Measurements from ENCODE around the gene SMIM10. TPM values are rescaled to one million over a fixed set of nuclear protein-coding genes. Genes with fewer than 3 reads are reported as not detected.
A peak's percentile ranks its signal among the peaks of the same experiment; 100 is the strongest.
"Not testable (repeated sequence)": the region's sequence is repeated elsewhere in the genome, so short reads cannot be mapped to it uniquely, and the experiment has no call there.

Gene SMIM10
- total RNA-seq (2022) (not detected in 2 replicates), Bru-seq, nascent RNA (not detected), BruChase-seq, experiment 1, labeled RNA remaining after a 6-hour chase (not detected), BruChase-seq, experiment 2, labeled RNA remaining after a 2-hour chase (not detected)
- long read RNA-seq: 0 reads

DNA sequence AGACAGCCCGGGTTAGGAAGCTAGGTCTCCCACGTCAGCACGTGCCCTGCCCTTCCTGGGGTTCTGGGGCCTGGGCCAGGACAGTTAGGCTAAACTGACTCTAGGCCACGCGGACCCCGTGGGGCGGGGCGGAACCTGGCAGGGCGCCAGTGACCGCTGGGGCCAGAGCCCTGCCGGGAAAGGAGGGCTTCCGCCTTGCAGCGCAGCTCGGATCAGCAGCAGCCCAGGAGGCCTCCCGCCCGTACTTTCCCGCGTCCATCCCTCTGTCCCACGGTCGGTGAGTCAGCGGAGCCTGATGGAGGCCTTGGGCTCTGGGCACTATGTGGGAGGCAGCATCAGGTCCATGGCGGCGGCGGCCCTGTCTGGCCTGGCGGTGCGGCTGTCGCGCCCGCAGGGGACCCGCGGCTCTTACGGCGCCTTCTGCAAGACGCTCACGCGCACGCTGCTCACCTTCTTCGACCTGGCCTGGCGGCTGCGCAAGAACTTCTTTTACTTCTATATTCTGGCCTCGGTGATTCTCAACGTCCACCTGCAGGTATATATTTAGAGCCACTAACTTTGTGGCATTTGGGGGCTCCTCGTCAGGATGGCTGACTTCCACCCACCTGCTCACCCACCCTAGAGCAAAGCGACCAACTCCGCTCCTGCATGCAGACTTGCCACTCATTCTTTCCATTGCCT is at the start of gene SMIM10:
Gene SMIM10 (plus strand): TSS at position 191 of the 681 bp plus-strand sequence. CDS start 105 bp downstream, at position 296.
- H3K9me3 Mint-ChIP-seq (ENCODE audit: unreplicated experiment): no peaks in the 10 kb centered on the region
- CTCF ChIA-PET: no interaction called here

DNA sequence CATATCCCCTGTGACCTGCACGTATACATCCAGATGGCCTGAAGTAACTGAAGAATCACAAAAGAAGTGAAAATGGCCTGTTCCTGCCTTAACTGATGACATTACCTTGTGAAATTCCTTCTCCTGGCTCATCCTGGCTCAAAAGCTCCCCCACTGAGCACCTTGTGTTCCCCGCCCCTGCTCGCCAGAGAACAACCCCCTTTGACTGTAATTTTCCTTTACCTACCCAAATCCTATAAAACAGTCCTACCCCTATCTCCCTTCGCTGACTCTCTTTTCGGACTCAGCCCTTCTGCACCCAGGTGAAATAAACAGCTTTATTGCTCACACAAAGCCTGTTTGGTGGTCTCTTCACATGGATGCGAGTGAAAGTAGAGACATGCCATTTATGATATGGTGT is 44.4 kb upstream of the SMIM10 start:
- H3K4me1 Mint-ChIP-seq (ENCODE audit: insufficient read depth, unreplicated experiment); H3K27ac Mint-ChIP-seq (ENCODE audit: low read depth, unreplicated experiment); H3K36me3 Mint-ChIP-seq (ENCODE audit: insufficient read depth, unreplicated experiment); H3K9me3 Mint-ChIP-seq (ENCODE audit: unreplicated experiment); DNase-seq (ENCODE audit: unreplicated experiment); POLR2A ChIA-PET; H3K4me3 Mint-ChIP-seq (ENCODE audit: unreplicated experiment); BruUV-seq (replicated peaks); intact Hi-C loops (cut with micrococcal nuclease): not testable (repeated sequence)
- peaks cover 29% of the 10 kb centered on the region for H3K27me3 Mint-ChIP-seq (ENCODE audit: insufficient read depth, unreplicated experiment)
- CTCF ChIA-PET: interaction anchor here (0.7 kb wide), 1 partner anchor 51 kb away, joined by 3 read pairs; no protein-coding TSS in a partner anchor

More for the DNA sequence above, at the start of gene SMIM10:
- Mint-ChIP-seq H3K4me3 (ENCODE audit: unreplicated experiment) (no peak within 1 kb of the TSS), H3K36me3 (ENCODE audit: insufficient read depth, unreplicated experiment) (no peaks in the 10 kb centered on the region), H3K4me1 (ENCODE audit: insufficient read depth, unreplicated experiment) (peaks cover 6% of the 10 kb centered on the region), H3K27me3 (ENCODE audit: insufficient read depth, unreplicated experiment) (peaks cover 43% of the 10 kb centered on the region), H3K27ac (ENCODE audit: low read depth, unreplicated experiment) (no peak within 1 kb of the TSS)
- POLR2A ChIA-PET: no interaction called here
- DNase-seq (ENCODE audit: unreplicated experiment): peak; percentile 13
- TF ChIP-seq, protein P1, sequence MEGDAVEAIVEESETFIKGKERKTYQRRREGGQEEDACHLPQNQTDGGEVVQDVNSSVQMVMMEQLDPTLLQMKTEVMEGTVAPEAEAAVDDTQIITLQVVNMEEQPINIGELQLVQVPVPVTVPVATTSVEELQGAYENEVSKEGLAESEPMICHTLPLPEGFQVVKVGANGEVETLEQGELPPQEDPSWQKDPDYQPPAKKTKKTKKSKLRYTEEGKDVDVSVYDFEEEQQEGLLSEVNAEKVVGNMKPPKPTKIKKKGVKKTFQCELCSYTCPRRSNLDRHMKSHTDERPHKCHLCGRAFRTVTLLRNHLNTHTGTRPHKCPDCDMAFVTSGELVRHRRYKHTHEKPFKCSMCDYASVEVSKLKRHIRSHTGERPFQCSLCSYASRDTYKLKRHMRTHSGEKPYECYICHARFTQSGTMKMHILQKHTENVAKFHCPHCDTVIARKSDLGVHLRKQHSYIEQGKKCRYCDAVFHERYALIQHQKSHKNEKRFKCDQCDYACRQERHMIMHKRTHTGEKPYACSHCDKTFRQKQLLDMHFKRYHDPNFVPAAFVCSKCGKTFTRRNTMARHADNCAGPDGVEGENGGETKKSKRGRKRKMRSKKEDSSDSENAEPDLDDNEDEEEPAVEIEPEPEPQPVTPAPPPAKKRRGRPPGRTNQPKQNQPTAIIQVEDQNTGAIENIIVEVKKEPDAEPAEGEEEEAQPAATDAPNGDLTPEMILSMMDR (IDR thresholded peaks at IDR 0.05; ENCODE audit: unreplicated experiment): no peak
- BruUV-seq (replicated peaks): no TSS peak
- intact Hi-C loops (cut with micrococcal nuclease): no loop called here

DNA sequence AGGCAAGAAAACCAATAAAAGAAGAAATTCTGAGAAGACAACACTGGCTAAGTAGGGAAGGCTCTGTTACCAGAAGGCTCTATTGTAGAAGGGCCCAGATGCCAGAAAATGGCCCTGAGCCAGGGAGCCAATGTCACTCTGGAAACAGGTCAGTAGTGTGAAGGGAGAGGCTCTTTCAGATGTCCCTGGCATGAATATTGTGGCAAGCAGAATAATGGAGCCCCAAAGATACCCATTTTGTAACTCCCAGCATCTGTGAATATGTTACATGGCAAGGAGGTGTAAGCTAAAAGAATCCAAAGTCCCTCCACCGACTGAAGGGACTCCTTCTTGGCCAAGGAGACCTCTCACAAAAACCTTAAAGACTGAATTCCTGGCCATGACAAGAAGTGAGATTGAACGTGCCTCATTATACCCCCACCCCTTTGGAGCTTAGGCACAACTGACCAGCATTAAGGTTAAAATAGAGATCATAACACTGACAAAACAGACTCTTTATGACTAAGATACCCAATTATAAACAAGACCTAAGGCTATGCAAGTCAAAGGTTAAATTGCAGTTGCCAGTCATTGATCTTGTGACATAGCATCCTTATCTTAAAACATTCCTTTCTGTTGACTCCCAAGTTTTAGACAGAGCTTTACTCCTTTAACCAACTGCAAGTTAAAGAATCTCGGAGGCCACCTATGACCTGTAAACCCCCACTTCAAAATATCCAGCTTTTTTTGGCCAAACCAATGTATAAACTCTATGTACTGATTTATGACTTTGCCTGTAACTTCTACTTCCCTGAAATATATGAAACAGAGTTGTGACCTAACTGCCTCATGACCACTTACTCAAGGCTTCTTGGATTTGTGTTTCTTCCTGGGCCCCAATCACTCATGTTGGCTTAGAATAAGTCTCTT is 42.2 kb upstream of the SMIM10 start:
- POLR2A ChIA-PET: interaction anchor here (0.9 kb wide), 1 partner anchor 32 kb away, joined by 3 read pairs; no protein-coding TSS in a partner anchor
- Mint-ChIP-seq H3K9me3 (ENCODE audit: unreplicated experiment) (no peaks in the 10 kb centered on the region), H3K4me1 (ENCODE audit: insufficient read depth, unreplicated experiment) (peaks cover 4% of the 10 kb centered on the region), H3K4me3 (ENCODE audit: unreplicated experiment) (no peak overlapping the region), H3K36me3 (ENCODE audit: insufficient read depth, unreplicated experiment) (no peaks in the 10 kb centered on the region), H3K27me3 (ENCODE audit: insufficient read depth, unreplicated experiment) (peaks cover 29% of the 10 kb centered on the region), H3K27ac (ENCODE audit: low read depth, unreplicated experiment) (no peak overlapping the region)
- intact Hi-C loops (cut with micrococcal nuclease): no loop called here
- TF ChIP-seq, protein P1 (IDR thresholded peaks at IDR 0.05; ENCODE audit: unreplicated experiment): no peak
- peak; percentile 19 for DNase-seq (ENCODE audit: unreplicated experiment)
- no TSS peak for BruUV-seq (replicated peaks)
- CTCF ChIA-PET: interaction anchor here (1.7 kb wide), 1 partner anchor 17 kb away, joined by 10 read pairs; no protein-coding TSS in a partner anchor

DNA sequence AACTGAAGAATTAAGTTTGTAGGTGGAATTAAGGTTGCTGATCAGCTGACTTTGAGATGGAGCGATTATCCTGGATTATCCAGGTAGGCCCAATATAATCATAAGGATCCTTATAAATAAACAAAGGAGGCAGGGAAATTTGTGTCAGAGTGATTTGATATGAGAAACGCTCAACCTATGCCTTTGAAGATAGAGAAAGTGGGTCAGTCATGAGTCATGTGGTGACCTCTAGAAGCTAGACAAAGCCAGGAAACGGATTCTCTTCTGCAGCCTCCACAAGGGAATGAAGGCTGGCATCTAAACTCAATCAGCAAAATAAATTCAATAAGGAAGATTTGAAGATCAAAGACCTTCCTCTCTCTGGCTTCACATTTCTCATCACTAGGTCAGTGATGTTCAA is 41.5 kb upstream of the SMIM10 start:
- Mint-ChIP-seq H3K4me3 (ENCODE audit: unreplicated experiment) (no peak overlapping the region), H3K36me3 (ENCODE audit: insufficient read depth, unreplicated experiment) (no peaks in the 10 kb centered on the region), H3K9me3 (ENCODE audit: unreplicated experiment) (no peaks in the 10 kb centered on the region), H3K27ac (ENCODE audit: low read depth, unreplicated experiment) (no peak overlapping the region), H3K4me1 (ENCODE audit: insufficient read depth, unreplicated experiment) (peaks cover 4% of the 10 kb centered on the region), H3K27me3 (ENCODE audit: insufficient read depth, unreplicated experiment) (peaks cover 33% of the 10 kb centered on the region)
- DNase-seq (ENCODE audit: unreplicated experiment): no peak
- no TSS peak for BruUV-seq (replicated peaks)
- POLR2A ChIA-PET: interaction anchor here (0.9 kb wide), 1 partner anchor 33 kb away, joined by 3 read pairs; no protein-coding TSS in a partner anchor
- CTCF ChIA-PET: no interaction called here
- intact Hi-C loops (cut with micrococcal nuclease): no loop called here
- TF ChIP-seq, protein P1 (IDR thresholded peaks at IDR 0.05; ENCODE audit: unreplicated experiment): no peak
